Measurements from ENCODE around the gene TYRO3.

TYRO3 gene

GRCh38 chr15:41610048-41610447, 51.0 kb downstream of the TYRO3 start:
- no peak for DNase-seq

GRCh38 chr15:41620536-41621199, 61.7 kb downstream of the TYRO3 start:
- DNase-seq = no peak

GRCh38 chr15:41621200-41622193, 62.5 kb downstream of the TYRO3 start:
- DNase-seq = peak; percentile 73

GRCh38 chr15:41622901-41623300, 63.9 kb downstream of the TYRO3 start:
- DNase-seq = no peak

DNA sequence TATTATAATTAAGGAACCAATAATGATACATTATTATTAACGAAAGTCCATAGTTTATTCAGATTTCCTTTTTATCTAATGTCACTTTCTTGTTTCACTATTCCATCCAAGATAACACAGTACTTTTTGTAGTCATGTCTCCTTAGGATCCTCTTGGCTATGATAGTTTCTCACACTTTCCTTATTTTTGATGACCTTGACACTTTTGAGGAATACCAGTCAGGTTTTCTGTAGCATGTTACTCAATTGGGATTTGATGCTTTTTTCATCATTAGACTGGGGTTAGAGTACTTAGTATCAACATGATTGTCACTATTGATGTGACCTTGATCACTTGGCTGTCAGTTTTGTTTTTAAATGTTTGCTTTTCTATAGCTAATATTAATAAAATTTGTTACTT, 68.2 kb downstream of the TYRO3 start:
- no peak for DNase-seq

GRCh38 chr15:41629463-41629862, 70.5 kb downstream of the TYRO3 start:
- DNase-seq = no peak

DNA sequence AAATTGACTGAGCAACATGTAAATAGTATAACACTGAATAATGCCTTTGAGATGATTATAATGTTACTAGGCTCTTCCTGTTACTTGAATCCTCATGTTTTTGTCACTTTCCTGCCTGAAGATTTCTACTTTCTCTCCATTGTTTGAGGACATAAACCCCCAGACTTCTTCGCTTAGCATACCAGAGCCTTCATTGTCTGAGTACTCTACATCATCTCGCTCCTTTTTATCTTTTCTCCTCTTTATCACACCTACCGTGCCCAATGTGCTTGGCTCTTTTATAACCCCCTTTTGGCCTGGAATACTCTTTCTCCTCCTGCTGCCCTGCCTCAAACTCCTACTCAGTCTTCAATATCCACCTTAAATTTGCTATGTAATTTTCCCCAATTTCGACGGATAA, 70.9 kb downstream of the TYRO3 start:
- no peak for DNase-seq

GRCh38 chr15:41630616-41631217, 71.7 kb downstream of the TYRO3 start:
- no peak for DNase-seq

DNA sequence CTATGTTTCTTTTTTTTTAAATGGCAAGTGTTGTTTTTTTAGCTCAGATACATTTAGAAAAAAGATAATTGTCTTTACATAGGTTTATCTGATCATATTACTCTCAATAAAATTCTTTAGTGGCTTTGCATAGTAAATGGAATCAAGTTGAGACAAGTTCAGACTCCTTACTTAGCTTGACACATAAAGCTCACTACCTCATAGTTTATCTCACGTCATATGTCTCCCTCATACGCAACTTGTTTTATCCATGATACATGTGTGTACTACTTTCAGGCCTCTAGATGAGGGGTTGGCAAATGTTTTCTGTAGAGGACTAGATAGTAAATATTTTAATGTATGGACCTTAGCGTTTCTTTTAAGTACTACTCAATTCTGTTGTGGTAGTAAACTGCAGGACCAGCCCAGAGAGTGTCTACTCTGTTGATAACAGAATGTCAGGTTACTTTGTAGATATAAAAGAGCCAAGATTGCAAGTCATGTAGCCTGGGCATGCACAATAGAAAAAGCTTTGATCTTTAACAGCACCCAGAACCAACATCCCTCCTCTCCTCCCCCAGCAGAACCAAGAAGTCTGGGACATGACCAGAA, 73.0 kb downstream of the TYRO3 start:
- DNase-seq = no peak
